Measurements from ENCODE around the gene CDK5RAP3. TPM values are rescaled to one million over a fixed set of nuclear protein-coding genes. Genes with fewer than 3 reads are reported as not detected.

Gene CDK5RAP3
- polyA plus RNA-seq, 1 of the 3 experiments (the other 2 are of a cell fraction), result 208 TPM

DNA sequence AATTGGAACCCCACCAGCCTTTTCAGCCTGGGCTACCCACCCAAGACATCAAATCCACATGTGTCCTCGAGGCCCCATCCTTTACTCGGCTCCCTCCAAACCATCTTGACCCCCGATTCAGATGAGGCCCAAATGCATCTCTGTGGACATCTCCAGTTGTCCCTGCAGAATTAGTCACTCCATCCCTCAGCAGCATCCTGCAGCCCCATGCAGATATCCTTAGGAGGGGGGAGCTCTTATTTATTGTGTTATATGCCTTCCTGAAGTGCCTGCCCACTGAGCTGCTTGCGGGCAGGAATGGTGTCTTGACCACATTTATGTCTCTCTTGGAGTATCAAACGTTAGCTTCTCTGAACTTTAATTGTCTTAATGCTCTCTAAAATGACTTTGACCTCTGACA is 15.6 kb downstream of the CDK5RAP3 start:
- H3K9me3 ChIP-seq, result no peaks in the 10 kb centered on the region
- 89% methylated on average over 5 of the region's 5 CpGs for WGBS (ENCODE audit: low lambda C conversion rate)
- no peaks in the 10 kb centered on the region for H3K27me3 ChIP-seq (ENCODE audit: insufficient read depth)
- no peak for DNase-seq
- H2AFZ ChIP-seq (ENCODE audit: low read depth), result no peak overlapping the region
- peak overlapping the region in 1 of 2 experiments; percentile 92; a peak in 2 of 4 replicates for H3K27ac ChIP-seq (ENCODE audit: low read depth in 2 of 2, low read length in 1 of 2)
- H3F3A ChIP-seq (replicated peaks; ENCODE audit: insufficient read depth), result no peaks in the 10 kb centered on the region
- CTCF ChIA-PET, result interaction anchor here (0.6 to 41.8 kb wide), 8 partner anchors 2 to 1801 kb away, joined by 3 to 1752 read pairs (median 51); partner anchors contain the start of gene CDK5RAP3
- H3K9me2 ChIP-seq, result no peaks in the 10 kb centered on the region
- peaks cover 8 to 22% of the 10 kb centered on the region in 2 experiments for H3K36me3 ChIP-seq (replicated peaks in 1 of 2; ENCODE audit: control insufficient read depth in 1 of 2, insufficient read depth in 2 of 2, low read length in 1 of 2)
- H3K79me2 ChIP-seq (ENCODE audit: insufficient read depth), result no peaks in the 10 kb centered on the region
- peaks cover 13 to 61% of the 10 kb centered on the region in 2 experiments for H3K4me1 ChIP-seq (ENCODE audit: control insufficient read depth in 1 of 2, insufficient read depth in 2 of 2, low read depth in 1 of 2, low read length in 1 of 2)
- H3K9ac ChIP-seq, result no peak overlapping the region
- H3K4me2 ChIP-seq, result no peak overlapping the region
- POLR2A ChIA-PET, result interaction anchor here (0.9 to 2.7 kb wide), 7 partner anchors 10 to 63 kb away, joined by 3 to 38 read pairs (median 11); partner anchors contain the start of gene NFE2L1
- TF ChIP-seq GABPA (IDR thresholded peaks at IDR 0.05; ENCODE audit: low read depth) (no peak), TAF1 (IDR thresholded peaks at IDR 0.05; ENCODE audit: borderline replicate concordance, low read depth, low read length) (no peak), MXI1 (IDR thresholded peaks at IDR 0.05; ENCODE audit: low read depth, low read length) (no peak), FOXM1 (IDR thresholded peaks at IDR 0.05; ENCODE audit: low read depth) (no peak), NFIC (IDR thresholded peaks at IDR 0.05; ENCODE audit: borderline replicate concordance) (no peak), ELF1 (IDR thresholded peaks at IDR 0.05) (no peak), RXRA (IDR thresholded peaks at IDR 0.05; ENCODE audit: borderline replicate concordance, low read depth) (no peak), NRF1 (IDR thresholded peaks at IDR 0.05; ENCODE audit: low read depth, low read length) (no peak)
- TF ChIP-seq, protein P1, sequence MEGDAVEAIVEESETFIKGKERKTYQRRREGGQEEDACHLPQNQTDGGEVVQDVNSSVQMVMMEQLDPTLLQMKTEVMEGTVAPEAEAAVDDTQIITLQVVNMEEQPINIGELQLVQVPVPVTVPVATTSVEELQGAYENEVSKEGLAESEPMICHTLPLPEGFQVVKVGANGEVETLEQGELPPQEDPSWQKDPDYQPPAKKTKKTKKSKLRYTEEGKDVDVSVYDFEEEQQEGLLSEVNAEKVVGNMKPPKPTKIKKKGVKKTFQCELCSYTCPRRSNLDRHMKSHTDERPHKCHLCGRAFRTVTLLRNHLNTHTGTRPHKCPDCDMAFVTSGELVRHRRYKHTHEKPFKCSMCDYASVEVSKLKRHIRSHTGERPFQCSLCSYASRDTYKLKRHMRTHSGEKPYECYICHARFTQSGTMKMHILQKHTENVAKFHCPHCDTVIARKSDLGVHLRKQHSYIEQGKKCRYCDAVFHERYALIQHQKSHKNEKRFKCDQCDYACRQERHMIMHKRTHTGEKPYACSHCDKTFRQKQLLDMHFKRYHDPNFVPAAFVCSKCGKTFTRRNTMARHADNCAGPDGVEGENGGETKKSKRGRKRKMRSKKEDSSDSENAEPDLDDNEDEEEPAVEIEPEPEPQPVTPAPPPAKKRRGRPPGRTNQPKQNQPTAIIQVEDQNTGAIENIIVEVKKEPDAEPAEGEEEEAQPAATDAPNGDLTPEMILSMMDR (IDR thresholded peaks at IDR 0.05), result no peak
- no peak overlapping the region for H3K4me3 ChIP-seq (ENCODE audit: low read depth in 2 of 2, low read length in 1 of 2)
- H4K20me1 ChIP-seq (ENCODE audit: insufficient read depth), result no peaks in the 10 kb centered on the region

DNA sequence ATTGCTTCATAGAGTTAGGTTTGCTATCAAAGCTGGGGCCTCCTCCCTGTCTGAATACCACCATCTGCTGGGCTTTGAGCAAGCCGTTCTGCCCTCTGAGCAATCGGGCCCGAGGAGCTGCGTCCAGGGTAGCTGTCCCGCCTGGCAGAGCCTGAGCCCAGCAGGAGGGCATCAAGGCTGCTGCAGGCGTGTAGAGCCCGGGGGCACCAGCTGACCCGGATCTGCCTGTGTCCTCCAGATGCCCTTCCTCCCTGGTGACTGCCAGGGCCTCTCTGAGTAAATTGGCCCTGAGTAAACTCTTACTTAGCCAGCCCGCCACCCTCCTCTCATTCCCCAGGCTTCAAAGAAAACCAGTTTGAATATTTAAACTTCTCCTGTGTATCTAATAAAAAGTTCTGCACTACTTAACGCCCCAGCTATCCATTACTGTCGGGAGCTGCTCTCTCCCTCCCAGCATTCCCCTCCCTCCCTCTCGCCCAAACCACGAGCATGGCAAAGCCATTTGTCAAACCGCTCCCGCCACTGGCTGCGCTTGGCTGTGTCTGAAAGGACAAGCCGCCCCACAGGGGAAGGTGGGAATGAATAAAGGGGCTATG is 16.4 kb downstream of the CDK5RAP3 start:
- peaks cover 13 to 61% of the 10 kb centered on the region in 2 experiments for H3K4me1 ChIP-seq (ENCODE audit: control insufficient read depth in 1 of 2, insufficient read depth in 2 of 2, low read depth in 1 of 2, low read length in 1 of 2)
- TF ChIP-seq MXI1 (IDR thresholded peaks at IDR 0.05; ENCODE audit: low read depth, low read length) (peak; percentile 43), RAD21 (IDR thresholded peaks at IDR 0.05; ENCODE audit: low read length) (peak; percentile 48), CHD2 (IDR thresholded peaks at IDR 0.05; ENCODE audit: low read length, partially characterized antibody) (peak; percentile 66), FOXJ3 (CRISPR knock-in tag; IDR thresholded peaks at IDR 0.05) (peak; percentile 69; the same call in 1 of the 2 replicates), GABPA (IDR thresholded peaks at IDR 0.05; ENCODE audit: low read depth) (0 out of 2 replicates have a peak, but pooled peaks have one; percentile 29), EP300 (IDR thresholded peaks at IDR 0.05; ENCODE audit: borderline replicate concordance in 1 of 2, low read depth in 1 of 2, low read length in 1 of 2) (peak in 1 of 2 experiments; percentile 85; a peak in 2 of 4 replicates), NFIC (IDR thresholded peaks at IDR 0.05; ENCODE audit: borderline replicate concordance) (no peak), JUND (IDR thresholded peaks at IDR 0.05) (no peak), ELF1 (IDR thresholded peaks at IDR 0.05) (no peak), RCOR1 (IDR thresholded peaks at IDR 0.05; ENCODE audit: low read length) (0 out of 2 replicates have a peak, but pooled peaks have one; percentile 54)
- TF ChIP-seq, protein P2, sequence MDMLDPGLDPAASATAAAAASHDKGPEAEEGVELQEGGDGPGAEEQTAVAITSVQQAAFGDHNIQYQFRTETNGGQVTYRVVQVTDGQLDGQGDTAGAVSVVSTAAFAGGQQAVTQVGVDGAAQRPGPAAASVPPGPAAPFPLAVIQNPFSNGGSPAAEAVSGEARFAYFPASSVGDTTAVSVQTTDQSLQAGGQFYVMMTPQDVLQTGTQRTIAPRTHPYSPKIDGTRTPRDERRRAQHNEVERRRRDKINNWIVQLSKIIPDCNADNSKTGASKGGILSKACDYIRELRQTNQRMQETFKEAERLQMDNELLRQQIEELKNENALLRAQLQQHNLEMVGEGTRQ (IDR thresholded peaks at IDR 0.05; ENCODE audit: borderline replicate concordance, low read depth, low read length), result peak; percentile 34; the same call in 1 of the 2 replicates
- TF ChIP-seq, protein P3, sequence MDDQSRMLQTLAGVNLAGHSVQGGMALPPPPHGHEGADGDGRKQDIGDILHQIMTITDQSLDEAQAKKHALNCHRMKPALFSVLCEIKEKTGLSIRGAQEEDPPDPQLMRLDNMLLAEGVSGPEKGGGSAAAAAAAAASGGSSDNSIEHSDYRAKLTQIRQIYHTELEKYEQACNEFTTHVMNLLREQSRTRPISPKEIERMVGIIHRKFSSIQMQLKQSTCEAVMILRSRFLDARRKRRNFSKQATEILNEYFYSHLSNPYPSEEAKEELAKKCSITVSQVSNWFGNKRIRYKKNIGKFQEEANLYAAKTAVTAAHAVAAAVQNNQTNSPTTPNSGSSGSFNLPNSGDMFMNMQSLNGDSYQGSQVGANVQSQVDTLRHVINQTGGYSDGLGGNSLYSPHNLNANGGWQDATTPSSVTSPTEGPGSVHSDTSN (IDR thresholded peaks at IDR 0.05), result 0 out of 2 replicates have a peak, but pooled peaks have one; percentile 10
- TF ChIP-seq, protein P4, sequence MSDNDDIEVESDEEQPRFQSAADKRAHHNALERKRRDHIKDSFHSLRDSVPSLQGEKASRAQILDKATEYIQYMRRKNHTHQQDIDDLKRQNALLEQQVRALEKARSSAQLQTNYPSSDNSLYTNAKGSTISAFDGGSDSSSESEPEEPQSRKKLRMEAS (IDR thresholded peaks at IDR 0.05; ENCODE audit: low read depth), result no peak
- TF ChIP-seq, protein P5, sequence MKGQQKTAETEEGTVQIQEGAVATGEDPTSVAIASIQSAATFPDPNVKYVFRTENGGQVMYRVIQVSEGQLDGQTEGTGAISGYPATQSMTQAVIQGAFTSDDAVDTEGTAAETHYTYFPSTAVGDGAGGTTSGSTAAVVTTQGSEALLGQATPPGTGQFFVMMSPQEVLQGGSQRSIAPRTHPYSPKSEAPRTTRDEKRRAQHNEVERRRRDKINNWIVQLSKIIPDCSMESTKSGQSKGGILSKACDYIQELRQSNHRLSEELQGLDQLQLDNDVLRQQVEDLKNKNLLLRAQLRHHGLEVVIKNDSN (IDR thresholded peaks at IDR 0.05; ENCODE audit: borderline replicate concordance, low read depth), result no peak
- no peaks in the 10 kb centered on the region for H3K9me3 ChIP-seq
- 55% methylated on average over 16 of the region's 17 CpGs for WGBS (ENCODE audit: low lambda C conversion rate)
- no peak overlapping the region for H3K9ac ChIP-seq
- DNase-seq, result peak; percentile 87
- no peaks in the 10 kb centered on the region for H3F3A ChIP-seq (replicated peaks; ENCODE audit: insufficient read depth)
- ChIA-PET POLR2A (interaction anchor here (0.6 to 2.7 kb wide), 11 partner anchors 9 to 62 kb away, joined by 3 to 38 read pairs (median 5); partner anchors contain the start of genes CDK5RAP3 and NFE2L1), CTCF (interaction anchor here (1.1 to 41.8 kb wide), 7 partner anchors 3 to 39 kb away, joined by 6 to 1752 read pairs (median 86); partner anchors contain the start of gene CDK5RAP3)
- H3K27ac ChIP-seq (ENCODE audit: low read depth in 2 of 2, low read length in 1 of 2), result peak overlapping the region in 1 of 2 experiments; percentile 92; a peak in 2 of 4 replicates
- H3K4me3 ChIP-seq (ENCODE audit: low read depth in 2 of 2, low read length in 1 of 2), result no peak overlapping the region
- no peaks in the 10 kb centered on the region for H3K9me2 ChIP-seq
- H2AFZ ChIP-seq (ENCODE audit: low read depth), result peak overlapping the region; percentile 27; the same call in 1 of the 2 replicates
- peak overlapping the region; percentile 19; the same call in 1 of the 2 replicates for H3K4me2 ChIP-seq
- no peaks in the 10 kb centered on the region for H3K79me2 ChIP-seq (ENCODE audit: insufficient read depth)
- H3K36me3 ChIP-seq (replicated peaks in 1 of 2; ENCODE audit: control insufficient read depth in 1 of 2, insufficient read depth in 2 of 2, low read length in 1 of 2), result peaks cover 0 to 14% of the 10 kb centered on the region in 2 experiments
- no peaks in the 10 kb centered on the region for H3K27me3 ChIP-seq (ENCODE audit: insufficient read depth)
- H4K20me1 ChIP-seq (ENCODE audit: insufficient read depth), result no peaks in the 10 kb centered on the region

All from SK-N-SH (cell line).